Measurements from ENCODE around the gene FBXO46. TPM values are rescaled to one million over a fixed set of nuclear protein-coding genes. Genes with fewer than 3 reads are reported as not detected.

The FBXO46 gene
- total RNA-seq, 1 donor from 2014 or later, result 9.4 TPM

- peaks cover 73% of the 10 kb centered on the region for H3K4me1 ChIP-seq
- H3K36me3 ChIP-seq, result peaks cover 13% of the 10 kb centered on the region
- peak; percentile 76 for DNase-seq
- H3K27ac ChIP-seq (replicated peaks), result peak overlapping the region; percentile 93
- peak overlapping the region; percentile 85 for H3K4me3 ChIP-seq
- TF ChIP-seq CTCF (IDR thresholded peaks at IDR 0.05; ENCODE audit: borderline replicate concordance), result no peak
- intact Hi-C loops (cut with micrococcal nuclease), result no loop called here
- no peaks in the 10 kb centered on the region for H3K27me3 ChIP-seq (ENCODE audit: low read depth)
- H3K9me3 ChIP-seq (replicated peaks), result no peaks in the 10 kb centered on the region
Observed at GRCh38 chr19:45767881-45768654, 37.4 kb upstream of the FBXO46 start.

- Histone ChIP-seq H3K4me3 (peak overlapping the region; percentile 85), H3K27me3 (ENCODE audit: low read depth) (no peaks in the 10 kb centered on the region), H3K9me3 (replicated peaks) (no peaks in the 10 kb centered on the region), H3K36me3 (peaks cover 7% of the 10 kb centered on the region), H3K27ac (replicated peaks) (peak overlapping the region; percentile 93), H3K4me1 (peaks cover 73% of the 10 kb centered on the region)
- no peak for TF ChIP-seq CTCF (IDR thresholded peaks at IDR 0.05; ENCODE audit: borderline replicate concordance)
- peak; percentile 81 for DNase-seq
- intact Hi-C loops (cut with micrococcal nuclease), result no loop called here
Observed at GRCh38 chr19:45767410-45767880, 36.7 kb upstream of the FBXO46 start.

GRCh38 chr19:45766869-45767346 is 36.2 kb upstream of the FBXO46 start:
- Histone ChIP-seq H3K4me3 (peak overlapping the region; percentile 85), H3K9me3 (replicated peaks) (no peaks in the 10 kb centered on the region), H3K27ac (replicated peaks) (peak overlapping the region; percentile 93), H3K4me1 (peaks cover 73% of the 10 kb centered on the region), H3K27me3 (ENCODE audit: low read depth) (no peaks in the 10 kb centered on the region), H3K36me3 (peaks cover 3% of the 10 kb centered on the region)
- TF ChIP-seq CTCF (IDR thresholded peaks at IDR 0.05; ENCODE audit: borderline replicate concordance), result no peak
- no peak for DNase-seq
- intact Hi-C loops (cut with micrococcal nuclease), result no loop called here

GRCh38 chr19:45766296-45766868 is 35.7 kb upstream of the FBXO46 start:
- intact Hi-C loops (cut with micrococcal nuclease), result no loop called here
- Histone ChIP-seq H3K27ac (replicated peaks) (peak overlapping the region; percentile 93), H3K9me3 (replicated peaks) (no peaks in the 10 kb centered on the region), H3K4me3 (peak overlapping the region; percentile 85), H3K36me3 (no peaks in the 10 kb centered on the region), H3K27me3 (ENCODE audit: low read depth) (no peaks in the 10 kb centered on the region), H3K4me1 (peaks cover 69% of the 10 kb centered on the region)
- no peak for TF ChIP-seq CTCF (IDR thresholded peaks at IDR 0.05; ENCODE audit: borderline replicate concordance)
- DNase-seq, result no peak

- intact Hi-C loops (cut with micrococcal nuclease), result no loop called here
- H3K9me3 ChIP-seq (replicated peaks), result no peaks in the 10 kb centered on the region
- no peak for TF ChIP-seq CTCF (IDR thresholded peaks at IDR 0.05; ENCODE audit: borderline replicate concordance)
- H3K27me3 ChIP-seq (ENCODE audit: low read depth), result no peaks in the 10 kb centered on the region
- peak overlapping the region; percentile 93 for H3K27ac ChIP-seq (replicated peaks)
- no peak for DNase-seq
- H3K36me3 ChIP-seq, result no peaks in the 10 kb centered on the region
- peak overlapping the region; percentile 85 for H3K4me3 ChIP-seq
- H3K4me1 ChIP-seq, result peaks cover 63% of the 10 kb centered on the region
Observed at GRCh38 chr19:45765702-45766295, 35.1 kb upstream of the FBXO46 start.

Measured in left ventricle myocardium inferior (tissue), 1 donor.